HG03439 (cell line): ENCODE results near the gene ANKRD49.

Experiments used
- ATAC-seq: cut with Tn5 transposase; IDR thresholded peaks from one replicate; pipeline ENCODE4 v1.9.1; 2021; ENCODE audit warnings: mild to moderate bottlenecking, moderate library complexity; ENCODE audit not compliant: unreplicated experiment

The ANKRD49 gene, protein sequence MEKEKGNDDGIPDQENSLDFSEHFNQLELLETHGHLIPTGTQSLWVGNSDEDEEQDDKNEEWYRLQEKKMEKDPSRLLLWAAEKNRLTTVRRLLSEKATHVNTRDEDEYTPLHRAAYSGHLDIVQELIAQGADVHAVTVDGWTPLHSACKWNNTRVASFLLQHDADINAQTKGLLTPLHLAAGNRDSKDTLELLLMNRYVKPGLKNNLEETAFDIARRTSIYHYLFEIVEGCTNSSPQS

DNA sequence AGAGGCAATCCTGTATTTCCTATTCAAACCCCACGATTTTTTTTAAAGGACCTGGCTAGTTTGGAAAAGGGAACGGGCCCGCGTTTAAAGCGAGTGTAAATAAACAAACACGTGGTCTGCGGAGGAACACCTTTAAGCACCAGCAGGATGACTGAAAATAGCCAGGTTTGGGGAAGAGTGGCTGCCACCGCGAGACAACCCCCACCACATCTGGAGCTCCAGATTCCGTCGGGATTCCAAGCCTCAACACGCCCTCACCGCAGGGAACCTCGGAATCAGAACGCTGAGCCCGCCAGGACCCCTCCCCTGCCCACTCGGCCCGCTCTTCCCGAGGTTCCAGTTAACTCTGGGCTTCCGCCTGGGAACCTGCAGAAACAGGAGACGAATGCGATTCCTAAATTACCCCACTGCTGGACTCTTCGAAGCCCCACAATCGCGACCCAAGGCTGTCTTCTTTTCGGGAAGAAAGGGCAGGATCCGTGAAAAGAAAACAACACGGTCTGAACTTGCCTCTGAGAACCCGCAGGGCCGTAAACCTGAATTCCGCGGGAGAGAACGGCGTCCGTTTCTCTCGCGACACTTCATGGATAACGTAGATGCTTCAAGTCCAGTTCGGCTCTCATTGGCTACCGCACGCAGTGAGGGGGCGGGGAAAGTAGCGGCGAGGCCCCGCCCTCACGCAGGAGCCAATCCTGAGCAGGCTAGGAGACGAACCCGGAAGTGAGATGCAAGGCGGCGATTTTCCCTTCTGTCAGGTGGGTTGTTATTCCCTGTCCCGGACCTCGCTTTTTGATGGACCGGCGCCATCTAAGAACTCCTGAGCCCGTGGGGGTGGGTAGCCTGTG lies at the start of gene ANKRD49, which contains the start of gene MRE11:
Gene ANKRD49, plus strand, starts transcription at position 704 of the 845 bp plus-strand sequence. CDS start 2,710 bp downstream, outside the sequence.
Gene MRE11, minus strand, starts transcription at position 564 of the 845 bp plus-strand sequence. CDS start 1,043 bp downstream, outside the sequence.
- ATAC-seq, result peak; percentile 100

DNA sequence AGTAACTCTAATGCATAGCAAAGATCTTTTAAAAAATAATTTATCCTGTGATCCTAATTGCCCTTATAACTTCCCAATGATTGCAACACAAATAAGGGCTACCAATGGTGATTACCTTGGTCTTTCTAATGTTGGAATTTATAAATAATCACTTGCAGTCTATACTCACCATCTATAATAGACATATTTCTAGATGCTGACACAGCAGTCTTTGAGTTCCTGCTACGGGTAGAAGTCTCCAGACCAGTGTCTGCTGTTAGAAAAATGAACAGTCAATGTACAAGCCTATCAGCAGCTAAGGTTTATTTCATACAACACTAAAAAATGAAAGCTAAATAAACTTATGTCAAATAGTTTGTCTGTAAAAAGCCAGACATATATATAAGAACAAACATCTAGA lies 48.1 kb upstream of the ANKRD49 start:
- no peak for ATAC-seq

DNA sequence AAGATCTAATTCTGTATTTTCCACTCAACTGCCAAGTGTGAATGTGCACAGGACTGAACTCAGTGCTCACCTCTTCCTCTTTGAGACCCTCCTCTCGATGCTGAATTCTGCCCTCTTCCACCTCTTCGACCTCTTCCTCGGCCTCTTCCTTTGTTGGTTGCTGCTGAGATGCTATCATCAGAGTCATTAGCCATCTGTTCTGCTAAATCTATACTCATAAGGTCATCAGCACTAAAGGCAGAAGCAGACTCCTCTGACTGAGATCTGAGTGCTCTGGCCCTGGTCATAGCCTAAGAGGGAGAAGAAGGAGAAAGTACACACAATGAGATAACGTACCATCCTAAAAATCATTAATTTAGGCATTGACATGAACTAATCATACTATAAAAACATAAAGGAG lies 46.6 kb upstream of the ANKRD49 start:
- no peak for ATAC-seq

DNA sequence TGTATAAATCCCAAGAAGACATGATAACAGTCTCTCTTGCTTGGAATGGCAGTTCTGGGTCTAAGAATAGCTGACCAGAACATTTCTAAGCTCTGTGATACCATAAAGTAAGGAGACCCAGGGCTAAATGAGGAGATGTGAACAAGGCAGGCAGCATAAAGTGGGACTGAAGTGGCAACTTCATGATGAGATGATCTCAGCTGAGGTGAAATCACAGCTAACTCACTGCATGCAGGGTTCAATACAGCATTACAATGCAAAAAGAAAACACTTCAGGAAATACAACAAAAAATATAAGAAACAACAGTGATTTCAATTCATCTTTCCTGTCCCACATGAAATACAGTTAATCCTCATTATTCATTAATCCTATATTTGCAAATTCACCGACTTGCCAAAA lies 44.8 kb upstream of the ANKRD49 start:
- ATAC-seq, result no peak

DNA sequence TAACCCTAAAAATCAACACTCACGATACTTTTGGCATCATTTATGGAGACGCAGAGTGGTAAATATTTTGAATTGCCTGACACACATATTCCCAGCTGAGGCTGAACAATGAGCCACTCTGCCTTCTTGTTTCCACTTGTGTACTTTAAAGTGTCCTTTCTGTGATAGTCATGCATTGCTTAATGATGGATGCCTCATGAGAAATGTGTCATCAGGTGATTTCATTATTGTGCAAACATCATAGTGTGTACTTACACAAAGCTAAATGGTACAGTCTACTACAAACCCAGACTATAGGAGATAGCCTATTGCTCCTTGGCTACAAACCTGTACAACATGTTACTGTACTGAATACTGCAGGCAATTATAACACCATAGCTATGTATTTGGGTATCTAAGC lies 44.3 kb upstream of the ANKRD49 start:
- no peak for ATAC-seq

DNA sequence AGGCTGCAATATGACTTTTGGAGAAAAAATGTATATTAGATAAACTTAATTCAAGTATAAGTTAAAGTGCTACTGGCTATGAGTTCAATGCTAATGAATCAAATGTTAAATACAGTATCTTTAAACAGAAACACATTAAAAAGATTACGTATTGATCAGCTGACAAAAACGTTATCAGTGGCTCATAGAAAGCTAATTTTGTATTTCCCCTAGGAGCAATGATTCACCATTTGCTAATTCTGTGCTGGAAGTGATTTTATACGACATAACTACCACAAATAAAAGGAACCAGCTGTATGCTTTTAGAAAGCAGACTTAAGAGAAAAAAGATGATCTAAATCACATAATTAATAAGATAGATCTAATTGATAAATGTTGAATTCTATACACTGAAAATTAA lies 43.7 kb upstream of the ANKRD49 start:
- ATAC-seq, result no peak

DNA sequence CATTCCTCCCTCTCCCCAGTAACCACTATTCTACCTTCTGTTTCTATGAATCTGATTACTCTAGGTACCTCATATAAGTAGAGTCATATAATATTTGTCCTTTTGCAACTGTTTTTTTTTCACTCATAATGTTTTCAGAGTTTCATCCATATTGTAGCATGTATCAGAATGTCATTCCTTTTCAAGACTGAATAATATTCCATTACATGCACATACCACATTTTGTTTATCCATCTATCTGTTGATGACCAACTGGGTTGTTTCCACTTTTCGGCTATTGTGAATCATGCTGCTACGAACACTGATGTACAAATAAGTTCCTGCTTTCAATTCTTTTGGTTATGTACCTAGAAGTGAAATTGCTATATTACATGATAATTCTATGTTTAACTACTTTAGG lies 40.8 kb upstream of the ANKRD49 start:
- no peak for ATAC-seq

DNA sequence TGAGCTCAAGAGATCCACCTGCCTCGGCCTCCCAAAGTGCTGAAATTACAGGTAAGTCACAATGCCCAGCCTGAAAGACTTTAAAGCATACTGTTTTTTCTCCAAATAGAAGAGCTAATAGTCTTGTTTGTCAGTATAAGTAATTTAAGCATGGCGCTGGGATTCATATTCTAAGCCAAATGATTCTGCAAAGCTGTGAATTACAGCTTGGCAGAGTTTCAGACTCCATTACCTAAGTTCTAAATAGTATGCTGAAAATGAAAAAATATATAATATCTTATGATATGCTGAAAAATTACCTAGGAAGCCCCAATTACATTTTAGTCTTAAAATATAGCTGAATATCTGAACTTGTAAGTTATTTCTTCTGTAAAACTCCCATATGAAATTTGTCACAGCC lies 39.5 kb upstream of the ANKRD49 start:
- ATAC-seq, result no peak

DNA sequence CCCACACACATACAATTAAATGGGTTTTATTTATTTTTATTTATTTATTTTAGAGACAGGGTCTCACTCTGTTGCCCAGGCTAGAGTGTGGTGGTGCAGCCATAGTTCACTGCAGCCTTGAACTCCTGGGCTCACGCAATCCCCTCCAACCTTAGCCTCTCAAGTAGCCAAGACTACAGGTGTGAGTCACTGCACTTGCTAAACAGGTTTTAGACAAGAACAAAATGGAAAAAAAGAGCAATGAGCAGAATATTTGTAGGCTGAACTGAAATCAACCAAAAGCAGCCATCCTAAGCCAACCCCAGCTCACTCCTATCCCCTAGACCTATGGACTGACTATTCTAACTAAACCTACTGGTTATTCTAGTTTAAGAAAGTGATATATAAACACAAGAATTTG lies 37.9 kb upstream of the ANKRD49 start:
- ATAC-seq, result no peak

DNA sequence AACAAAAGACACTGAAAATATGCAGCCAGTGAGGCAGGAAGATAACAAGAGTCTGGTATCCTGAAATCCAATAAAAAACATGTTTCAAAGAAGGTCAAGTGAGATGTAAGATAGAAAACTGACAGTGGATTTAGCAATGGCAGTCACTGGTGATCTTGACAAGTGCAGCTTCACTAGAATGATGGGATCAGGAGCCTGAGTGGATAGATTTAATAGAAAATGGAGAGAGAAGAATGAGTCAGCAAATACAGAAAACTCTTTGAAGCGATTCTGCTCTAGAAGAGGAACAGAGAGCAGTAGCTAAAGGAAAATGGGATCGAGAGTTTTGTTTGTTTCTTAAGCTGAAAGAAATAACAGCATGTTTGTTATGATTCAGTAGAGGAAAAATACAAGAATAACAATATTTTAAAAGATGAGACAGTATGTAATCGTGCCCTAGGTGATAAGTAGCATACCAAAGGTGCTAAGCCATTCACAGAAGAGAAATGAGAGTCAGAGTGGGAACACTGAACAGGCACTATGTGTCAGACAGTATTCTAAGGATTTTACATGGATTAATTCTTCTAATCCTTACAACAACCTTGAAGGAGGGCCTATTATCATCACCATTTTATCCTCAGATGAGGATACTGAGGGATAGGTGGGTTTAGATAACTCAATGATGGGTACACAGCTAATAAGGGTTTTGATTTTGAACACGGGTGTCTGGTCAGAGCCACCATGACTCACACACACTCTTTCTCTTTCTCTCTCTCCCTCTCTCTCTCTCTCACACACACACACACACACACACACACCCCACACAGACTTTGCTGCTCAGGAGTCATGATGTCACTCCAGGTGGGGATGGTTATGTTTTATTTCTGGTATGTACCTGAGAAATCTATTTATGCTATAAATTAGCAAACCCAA lies 36.4 kb upstream of the ANKRD49 start:
- ATAC-seq, result peak; percentile 44

DNA sequence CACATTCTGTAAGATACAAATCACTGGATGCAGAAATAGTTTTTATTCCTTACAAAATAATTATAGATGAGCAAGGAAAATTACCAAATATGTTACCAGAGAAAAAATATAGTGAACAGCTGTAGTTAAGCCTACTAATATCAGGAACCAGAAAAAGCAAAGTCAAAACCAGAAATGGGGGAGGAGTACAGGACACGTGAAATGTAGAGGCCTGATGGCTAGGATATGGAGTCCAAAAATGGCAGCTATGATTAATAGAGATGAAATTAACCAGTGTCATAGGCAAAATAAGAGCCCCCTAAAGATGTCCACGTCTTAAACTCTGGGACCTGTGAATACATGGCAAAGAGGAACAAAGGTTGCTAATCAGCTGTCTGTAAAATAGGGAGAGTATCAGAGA lies 34.2 kb upstream of the ANKRD49 start:
- ATAC-seq, result no peak

DNA sequence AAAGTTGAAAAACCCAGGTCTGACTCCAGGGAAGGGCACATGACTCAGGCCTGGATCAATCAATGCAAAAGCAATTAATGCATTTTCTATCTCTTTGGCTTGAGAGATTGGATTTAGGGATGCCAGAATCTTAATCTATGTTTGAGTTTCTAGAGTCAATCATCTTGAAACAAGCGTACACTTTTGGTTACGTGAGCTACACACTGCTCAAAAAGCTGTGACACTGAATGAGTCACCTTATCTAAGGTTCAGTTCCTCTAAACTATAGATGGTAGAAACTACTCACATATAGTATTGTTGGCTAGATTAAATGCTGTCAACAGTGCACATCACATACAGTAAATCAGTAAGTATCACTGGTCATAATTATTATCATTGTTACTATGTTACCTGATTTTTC lies 24.4 kb upstream of the ANKRD49 start:
- peak; percentile 84 for ATAC-seq

DNA sequence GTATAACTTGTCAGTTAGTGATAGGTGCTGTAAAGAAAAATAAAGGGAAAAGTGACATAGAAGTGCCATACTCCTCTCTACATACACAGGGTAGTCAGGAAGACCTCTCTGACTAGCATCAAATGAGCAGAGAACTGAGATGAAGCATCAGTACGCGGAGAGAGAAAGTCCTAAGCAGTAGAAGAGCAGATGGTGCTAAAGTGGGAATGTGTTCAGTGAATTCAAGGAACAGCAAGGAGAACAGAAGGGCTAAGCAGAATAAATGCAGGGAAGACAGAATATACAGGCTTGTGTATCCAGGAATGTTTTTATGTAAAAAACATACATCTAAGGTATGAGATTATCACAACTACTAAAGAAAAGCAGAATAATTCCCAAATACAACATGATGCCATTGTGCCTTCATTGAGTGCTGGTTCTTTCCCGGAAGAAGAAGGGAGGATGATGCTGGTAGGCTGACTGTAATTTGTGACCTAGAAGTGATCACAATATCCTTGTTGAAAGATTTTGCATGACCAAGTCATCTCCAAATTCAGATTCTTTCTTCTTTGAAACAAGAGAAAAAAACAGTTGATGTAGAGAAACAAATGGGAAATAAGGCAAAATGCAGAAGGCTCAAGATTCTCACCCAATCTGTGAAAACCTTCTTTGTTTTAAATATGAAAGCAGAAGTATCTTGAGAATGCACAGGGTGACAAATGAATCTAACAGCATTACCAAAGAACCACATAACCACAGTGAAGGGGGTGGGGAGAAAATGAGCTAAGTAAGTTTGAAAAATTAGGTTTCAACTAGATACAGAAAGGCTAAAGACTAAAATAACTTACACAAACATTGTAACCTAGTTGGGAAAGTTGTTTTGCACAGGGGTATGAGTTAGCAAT lies 20.6 kb upstream of the ANKRD49 start:
- peak; percentile 80 for ATAC-seq

DNA sequence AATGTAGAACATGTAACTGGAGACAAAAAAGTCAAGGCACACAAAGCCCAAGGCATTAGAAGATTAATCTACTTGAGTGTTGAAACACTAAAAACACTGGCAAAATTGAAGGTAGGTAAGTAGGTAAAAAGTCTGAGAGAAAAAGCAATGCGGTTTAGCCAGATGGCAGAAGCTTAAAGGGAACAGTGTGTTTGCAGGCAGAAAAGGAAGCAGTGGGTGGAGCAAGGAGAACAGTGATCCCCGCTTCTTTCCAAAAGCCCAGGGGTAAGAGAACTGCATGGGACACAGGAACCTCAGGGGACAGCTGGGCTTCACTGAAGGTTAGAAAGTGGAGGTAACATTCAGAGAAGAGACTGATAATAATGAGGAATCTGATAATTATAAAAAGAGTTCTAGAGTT lies 16.2 kb upstream of the ANKRD49 start:
- no peak for ATAC-seq

DNA sequence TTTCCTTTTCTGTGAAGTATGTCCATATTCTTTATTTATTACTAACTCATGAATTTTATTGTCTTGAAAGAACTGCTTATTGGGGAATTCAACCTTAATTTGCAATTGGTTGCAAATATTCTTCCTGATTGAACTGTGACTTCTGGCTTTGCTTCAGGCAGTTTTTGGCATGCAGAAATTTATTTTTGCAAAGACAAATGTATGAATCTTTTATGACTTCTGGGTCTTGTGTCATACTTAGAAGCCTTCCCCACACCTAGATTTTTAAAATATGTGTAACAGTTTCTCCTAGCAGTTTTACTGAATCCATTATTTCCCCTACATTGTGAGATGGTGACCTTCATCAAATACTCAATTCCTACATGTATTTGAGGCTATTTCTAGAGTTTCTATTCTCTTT lies 12.4 kb upstream of the ANKRD49 start:
- no peak for ATAC-seq

DNA sequence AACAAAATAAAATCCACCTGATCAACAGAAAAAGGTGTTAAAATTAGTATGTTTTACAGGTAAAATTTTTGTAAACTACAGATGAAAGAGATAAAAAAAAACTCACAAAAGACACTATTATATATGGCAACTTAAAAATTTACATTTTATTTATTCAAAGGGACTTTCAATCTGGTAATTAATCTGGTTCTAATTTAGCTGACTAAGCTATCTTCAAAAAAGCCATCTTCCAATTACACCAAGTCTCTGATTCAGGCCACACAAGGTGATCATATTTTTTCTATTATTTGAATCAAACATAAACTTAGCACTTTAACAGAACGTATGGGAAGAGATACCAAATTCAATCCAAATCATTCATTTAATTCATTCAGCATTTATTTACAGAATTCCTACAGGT lies 7.7 kb upstream of the ANKRD49 start:
- no peak for ATAC-seq

DNA sequence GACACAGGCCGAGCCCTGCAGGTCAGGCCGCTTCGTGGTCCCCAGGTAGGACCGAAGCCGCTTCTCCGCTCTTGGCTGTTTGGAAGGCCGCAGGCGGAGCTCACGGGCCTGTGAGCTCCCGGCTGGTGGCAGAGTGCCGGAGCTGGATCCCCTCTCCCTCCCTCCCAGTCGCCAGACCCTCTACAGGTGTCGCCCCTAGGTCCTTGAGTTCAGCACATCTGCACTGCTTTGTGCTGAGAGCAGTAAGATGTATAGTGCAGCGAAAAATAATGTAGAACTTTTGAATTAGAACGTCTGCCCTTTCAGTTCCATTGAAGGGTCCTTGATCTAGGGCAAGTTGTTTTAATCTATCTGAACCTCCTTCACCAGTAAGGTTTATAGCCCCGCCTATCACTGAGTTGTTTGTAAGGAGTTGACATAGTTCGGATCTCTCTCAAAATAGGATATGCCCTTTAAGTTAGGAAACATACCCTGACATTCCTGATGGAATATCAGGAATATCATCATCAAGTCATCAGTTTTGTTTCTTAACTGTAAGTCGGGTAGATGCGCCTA lies 419 bp downstream of the ANKRD49 start:
- peak; percentile 65 for ATAC-seq

DNA sequence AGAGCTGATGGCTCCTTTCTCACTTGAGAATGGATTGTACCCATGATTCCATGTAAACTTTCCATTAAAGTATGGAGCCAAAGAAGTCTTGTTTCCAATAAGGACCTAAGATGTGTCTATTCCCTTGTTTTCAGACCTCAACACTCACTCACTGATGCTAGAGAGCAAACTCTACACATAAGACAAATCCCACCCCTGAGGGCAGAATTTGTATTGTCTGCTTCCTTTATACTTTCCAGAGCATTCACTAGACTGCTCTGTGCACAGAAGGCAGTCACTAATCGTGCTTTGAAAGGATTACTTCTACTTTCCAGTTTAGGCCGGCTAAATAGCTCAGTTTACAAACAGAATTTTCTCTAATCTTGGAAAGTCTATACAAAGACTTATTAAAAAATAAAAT lies 6.4 kb downstream of the ANKRD49 start:
- ATAC-seq, result no peak

DNA sequence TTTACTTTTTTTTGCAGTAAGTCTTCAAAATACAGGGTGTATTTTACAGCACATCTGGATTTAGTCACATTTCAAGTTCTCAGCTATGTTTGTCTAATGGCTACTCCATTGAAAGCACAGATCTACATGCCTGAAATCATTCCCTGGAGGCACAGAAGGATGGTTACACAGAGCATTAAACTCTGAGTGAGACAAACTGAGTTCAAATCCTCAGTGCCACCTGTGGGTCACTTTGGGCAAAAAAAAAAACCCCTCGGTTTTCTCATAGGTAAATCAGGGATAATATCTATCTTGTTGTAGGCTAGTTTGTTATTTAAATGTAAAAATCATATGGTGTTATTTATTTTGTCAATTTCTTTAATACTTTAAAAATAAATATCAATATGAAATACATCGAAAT lies 7.7 kb downstream of the ANKRD49 start:
- ATAC-seq, result no peak

DNA sequence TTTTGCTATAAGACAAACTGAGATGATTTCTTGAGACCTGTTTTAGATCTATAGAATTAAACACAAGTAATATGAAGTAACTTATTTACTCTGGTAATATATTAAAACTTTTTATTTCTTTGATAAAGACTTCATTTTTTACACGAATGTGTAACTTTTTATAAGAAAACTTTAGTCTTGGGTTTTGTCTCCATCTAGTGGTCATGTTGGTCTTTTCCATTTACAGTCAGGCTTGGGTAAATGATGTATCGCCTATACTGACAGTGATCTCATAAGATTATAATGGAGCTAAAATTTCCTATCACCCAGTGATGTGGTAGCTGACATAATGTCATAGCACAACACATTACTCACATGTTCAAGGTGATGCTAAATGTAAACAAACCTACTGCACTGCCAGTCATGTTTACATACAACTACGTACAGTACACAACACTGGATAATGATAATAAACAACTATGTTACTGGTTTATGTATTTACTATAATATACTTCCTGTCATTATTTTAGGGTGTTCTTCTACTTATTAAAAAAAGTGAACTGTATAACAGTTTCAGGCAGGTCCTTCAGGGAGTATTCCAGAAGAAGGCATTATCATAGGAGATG lies 11.0 kb downstream of the ANKRD49 start:
- no peak for ATAC-seq
